Measurements from ENCODE around the gene TTC16. TPM values are rescaled to one million over a fixed set of nuclear protein-coding genes. Genes with fewer than 3 reads are reported as not detected.

Gene TTC16
- total RNA-seq, 1 donor from 2014 or later = 0.15 TPM

DNA sequence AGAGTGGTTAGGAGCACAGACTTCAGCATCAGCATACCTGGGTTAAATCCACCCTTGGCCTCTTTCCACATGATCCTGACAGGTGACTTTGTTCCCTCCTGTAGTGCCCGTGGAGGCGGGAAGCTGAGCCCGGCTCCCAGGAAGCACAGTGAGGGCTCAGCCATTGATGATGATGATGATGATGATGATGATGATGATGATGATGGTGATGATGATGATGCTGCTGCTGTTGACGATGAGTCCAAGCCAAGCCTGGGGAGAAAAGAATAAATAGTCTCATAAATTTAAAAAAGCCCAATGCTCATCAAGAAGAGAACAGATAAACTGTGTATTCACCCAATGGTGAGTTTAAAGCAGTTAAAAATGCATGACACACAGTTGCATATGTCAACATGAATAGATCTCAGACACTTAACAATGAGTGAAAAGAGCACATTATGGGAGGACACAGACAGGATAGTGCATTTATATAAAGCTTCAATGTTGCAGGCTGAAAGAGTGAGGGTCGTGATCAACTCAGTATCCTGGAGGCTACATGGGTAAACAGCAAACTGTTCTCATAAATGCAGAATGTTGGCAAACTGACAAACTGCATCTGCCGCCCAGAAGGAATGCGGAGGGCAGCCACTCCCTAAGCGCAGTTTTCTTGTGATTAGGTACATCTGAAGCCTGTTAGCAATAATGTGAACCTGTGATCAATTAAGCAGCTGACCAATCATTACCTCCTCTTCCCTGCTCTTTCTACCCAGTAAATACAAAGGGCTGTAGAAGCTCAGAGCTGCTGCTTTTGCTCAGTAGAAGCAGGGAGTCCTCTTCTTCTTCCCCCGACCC, 20.8 kb upstream of the TTC16 start:
- DNase-seq (no peak), ATAC-seq (no peak)
- intact Hi-C loops (cut with micrococcal nuclease) = no loop called here

DNA sequence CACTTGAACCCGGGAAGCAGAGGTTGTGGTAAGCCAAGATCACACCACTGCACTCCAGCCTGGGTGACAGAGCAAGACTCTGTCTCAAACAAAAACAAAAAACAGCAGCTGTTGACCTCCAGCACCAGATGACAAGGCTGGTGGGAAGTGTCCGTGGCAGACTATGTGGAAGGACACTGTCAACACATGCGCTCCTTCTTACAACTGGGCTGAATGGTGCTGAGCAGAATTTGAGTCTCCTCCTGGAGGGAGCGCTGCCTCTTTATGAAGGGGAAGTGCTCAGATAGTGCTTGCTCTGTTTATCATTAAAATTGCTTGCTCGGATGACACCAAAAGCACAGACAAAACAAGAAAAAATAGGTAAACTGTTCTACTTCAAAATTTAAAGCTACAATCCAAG, 18.3 kb upstream of the TTC16 start:
- DNase-seq = no peak
- intact Hi-C loops (cut with micrococcal nuclease) = no loop called here
- ATAC-seq = no peak

GRCh38 chr9:127698386-127698785, 17.5 kb upstream of the TTC16 start:
- intact Hi-C loops (cut with micrococcal nuclease) = no loop called here
- no peak for ATAC-seq
- no peak for DNase-seq

GRCh38 chr9:127698985-127699670, 16.8 kb upstream of the TTC16 start:
- intact Hi-C loops (cut with micrococcal nuclease) = no loop called here
- DNase-seq (peak; percentile 96), ATAC-seq (peak; percentile 99)

DNA sequence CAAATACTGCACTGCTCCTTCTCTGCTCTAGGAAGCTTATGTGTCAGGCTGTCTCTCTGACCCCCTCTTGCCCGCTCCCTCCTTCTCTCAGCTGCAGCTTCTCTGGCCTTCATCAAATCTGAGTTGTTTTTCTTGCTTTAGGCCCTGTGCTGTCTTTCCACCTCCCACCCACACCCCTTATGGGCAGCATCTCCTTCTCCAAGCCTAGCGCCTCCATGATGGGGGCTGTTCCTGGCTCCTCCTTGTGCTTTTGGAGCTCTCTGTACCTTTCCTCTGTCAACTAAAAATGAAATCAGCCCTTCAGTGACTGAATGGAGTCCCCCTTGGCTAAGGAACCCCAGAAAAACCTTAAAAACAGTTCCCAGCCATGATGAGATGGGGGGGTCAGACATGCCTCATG, 15.7 kb upstream of the TTC16 start:
- intact Hi-C loops (cut with micrococcal nuclease) = no loop called here
- DNase-seq = no peak
- no peak for ATAC-seq

- DNase-seq = no peak
- no peak for ATAC-seq
- intact Hi-C loops (cut with micrococcal nuclease) = no loop called here
These were observed 15.2 kb upstream of the TTC16 start for GRCh38 chr9:127700594-127701255.

DNA sequence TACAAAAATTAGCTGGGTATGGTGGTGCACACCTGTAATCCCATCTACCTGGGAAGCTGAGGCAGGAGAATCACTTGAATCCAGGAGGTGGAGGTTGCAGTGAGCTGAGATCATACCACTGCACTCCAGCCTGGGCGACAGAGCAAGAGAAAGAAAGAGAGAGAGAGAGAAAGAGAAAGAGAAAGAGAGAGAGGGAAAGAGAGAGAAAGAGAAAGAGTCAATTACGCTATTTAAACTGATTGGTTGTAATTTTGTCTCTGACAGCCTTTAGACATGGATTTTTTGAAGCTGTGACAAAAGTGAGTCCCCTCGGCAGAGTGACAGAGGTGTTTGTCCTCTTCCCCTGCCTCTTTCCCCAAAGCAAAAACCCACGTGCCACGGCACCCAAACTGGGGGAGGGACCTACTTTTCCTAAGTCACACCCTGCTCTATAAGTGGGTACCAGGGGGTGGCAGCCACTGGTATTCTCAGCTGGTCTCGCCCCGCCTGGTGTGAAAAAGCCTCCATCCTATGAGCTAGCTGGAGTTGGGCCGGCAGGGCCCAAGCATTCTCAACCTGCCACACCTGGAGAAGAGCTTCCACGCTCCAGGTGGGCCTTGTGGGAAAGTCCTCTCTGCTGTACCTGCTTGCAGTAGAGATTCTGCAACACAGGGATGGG, 12.5 kb upstream of the TTC16 start:
- no peak for ATAC-seq
- no peak for DNase-seq
- intact Hi-C loops (cut with micrococcal nuclease) = no loop called here

- no peak for ATAC-seq
These were observed 10.1 kb upstream of the TTC16 start for GRCh38 chr9:127705577-127706379.

DNA sequence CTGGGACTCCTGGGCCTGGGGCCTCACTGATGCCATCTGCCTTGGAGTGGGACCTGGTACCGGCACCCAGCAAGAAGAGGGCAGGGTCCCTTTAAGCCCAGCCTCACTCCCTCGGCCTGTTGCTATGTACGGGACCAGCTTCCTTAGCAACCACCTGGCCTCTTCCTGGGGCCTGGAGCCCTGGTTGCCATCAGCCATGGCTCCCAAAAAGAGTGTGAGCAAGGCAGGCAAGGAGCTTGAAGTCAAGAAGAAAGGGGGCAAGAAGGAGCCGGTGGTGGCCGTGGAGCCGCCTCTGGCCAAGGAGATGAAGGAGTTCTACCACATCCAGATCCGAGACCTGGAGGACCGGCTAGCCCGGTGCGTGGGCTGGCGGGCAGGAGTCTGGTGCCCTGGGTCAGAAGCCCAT, 9.0 kb upstream of the TTC16 start, which contains the start of gene CFAP157:
CFAP157 (plus strand) TSS at position 153 of the 406 bp plus-strand sequence; CDS start at position 197, 44 bp downstream.
- peak; percentile 39 for ATAC-seq
- intact Hi-C loops (cut with micrococcal nuclease) = no loop called here
- no peak for DNase-seq

More at GRCh38 chr9:127705577-127706379, 10.1 kb upstream of the TTC16 start:
- no peak for DNase-seq
- intact Hi-C loops (cut with micrococcal nuclease) = no loop called here

DNA sequence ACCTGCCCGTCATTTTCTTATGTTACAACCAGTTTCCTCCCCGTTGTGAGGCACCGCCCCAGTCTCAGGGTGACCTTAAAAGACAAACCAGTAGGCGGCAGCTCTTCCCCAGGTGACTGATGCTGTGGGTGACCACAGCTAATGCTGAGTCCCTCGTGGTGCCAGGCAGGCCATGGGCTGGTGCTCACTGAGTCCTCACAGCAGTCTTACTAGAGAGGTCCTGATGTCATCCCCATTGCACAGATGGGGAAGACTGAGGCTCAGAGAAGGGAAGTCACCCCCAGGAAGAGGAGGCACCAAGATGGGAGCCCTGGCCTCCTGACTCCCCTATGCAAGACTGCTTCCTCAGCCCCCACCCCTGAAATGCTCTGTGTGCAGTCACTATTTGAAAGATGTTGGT, 8.1 kb upstream of the TTC16 start:
- ATAC-seq (no peak), DNase-seq (no peak)
- intact Hi-C loops (cut with micrococcal nuclease) = no loop called here

GRCh38 chr9:127708952-127709587, 6.8 kb upstream of the TTC16 start:
- ATAC-seq (no peak), DNase-seq (no peak)
- intact Hi-C loops (cut with micrococcal nuclease) = no loop called here

DNA sequence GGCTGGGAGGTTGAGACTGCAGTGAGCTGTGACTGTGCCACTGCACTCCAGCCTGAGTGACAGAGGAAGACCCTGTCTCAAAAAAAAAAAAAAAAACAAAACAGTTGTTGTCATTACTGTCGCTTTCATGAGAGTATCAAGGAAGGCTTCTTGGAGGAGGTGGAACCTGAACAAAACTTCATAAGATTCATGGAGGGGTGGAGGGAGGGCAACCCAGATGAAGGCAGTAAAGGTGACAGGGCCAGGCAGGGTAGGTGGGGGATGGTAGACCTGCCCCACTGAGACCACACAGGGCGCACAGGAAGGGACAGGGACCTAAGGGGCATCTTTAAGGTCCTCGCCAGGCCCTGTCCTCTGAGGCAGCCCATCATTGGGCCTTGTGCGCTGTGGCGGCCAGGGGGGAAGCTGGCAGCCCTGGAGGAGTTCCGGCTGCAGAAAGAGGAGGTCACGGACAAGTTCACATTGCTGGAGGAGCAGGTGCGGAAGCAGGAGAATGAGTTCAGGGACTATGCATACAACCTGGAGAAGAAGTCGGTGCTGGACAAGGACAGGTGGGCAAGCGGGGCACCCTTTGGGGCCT, 5.6 kb upstream of the TTC16 start:
- no peak for ATAC-seq
- no peak for DNase-seq
- intact Hi-C loops (cut with micrococcal nuclease) = no loop called here

GRCh38 chr9:127711226-127711701, 4.6 kb upstream of the TTC16 start:
- ATAC-seq (no peak), DNase-seq (no peak)
- intact Hi-C loops (cut with micrococcal nuclease) = no loop called here

- intact Hi-C loops (cut with micrococcal nuclease) = no loop called here
- DNase-seq = no peak
- no peak for ATAC-seq
These were observed 4.0 kb upstream of the TTC16 start for GRCh38 chr9:127711831-127712274.

DNA sequence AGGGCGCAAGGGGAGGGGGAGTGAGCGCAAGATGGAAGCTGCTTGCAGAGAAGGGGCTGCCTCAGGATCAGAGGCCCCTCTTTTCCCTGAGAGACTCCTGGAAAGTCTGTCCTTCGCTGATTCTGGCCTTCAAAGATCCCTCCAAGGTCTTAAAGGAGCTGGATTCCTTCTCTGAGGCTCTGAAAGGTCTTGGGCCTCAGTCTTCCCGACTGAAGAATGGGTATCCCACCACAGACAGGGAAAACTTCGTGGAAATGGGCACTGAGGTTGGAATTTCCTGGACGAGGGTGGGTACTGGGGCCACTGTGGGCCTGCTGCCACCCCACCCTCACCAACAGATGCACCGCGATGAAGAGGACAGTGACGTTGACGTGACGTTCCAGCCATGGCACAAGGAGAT, 3.5 kb upstream of the TTC16 start:
- intact Hi-C loops (cut with micrococcal nuclease) = no loop called here
- no peak for DNase-seq
- no peak for ATAC-seq

DNA sequence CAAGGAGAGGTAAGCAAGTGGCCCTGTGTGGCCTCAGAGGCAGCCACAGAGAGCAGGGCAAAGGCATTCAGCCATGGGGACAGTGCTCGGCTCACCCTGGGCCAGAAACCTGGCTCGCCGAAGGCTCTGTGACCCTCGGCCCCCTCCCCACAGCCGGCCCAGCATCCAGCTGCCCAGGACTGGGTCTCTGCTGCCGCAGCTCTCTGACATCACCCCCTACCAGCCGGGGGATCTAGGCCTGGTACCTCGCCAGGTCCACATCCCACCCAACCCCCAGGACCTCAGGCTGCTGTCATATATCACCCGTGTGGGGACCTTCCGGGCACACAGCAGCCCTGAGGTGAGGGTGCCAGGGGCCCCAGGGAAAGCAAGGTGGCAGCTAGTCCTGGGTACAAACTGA, 3.0 kb upstream of the TTC16 start:
- DNase-seq (no peak), ATAC-seq (no peak)
- intact Hi-C loops (cut with micrococcal nuclease) = no loop called here

DNA sequence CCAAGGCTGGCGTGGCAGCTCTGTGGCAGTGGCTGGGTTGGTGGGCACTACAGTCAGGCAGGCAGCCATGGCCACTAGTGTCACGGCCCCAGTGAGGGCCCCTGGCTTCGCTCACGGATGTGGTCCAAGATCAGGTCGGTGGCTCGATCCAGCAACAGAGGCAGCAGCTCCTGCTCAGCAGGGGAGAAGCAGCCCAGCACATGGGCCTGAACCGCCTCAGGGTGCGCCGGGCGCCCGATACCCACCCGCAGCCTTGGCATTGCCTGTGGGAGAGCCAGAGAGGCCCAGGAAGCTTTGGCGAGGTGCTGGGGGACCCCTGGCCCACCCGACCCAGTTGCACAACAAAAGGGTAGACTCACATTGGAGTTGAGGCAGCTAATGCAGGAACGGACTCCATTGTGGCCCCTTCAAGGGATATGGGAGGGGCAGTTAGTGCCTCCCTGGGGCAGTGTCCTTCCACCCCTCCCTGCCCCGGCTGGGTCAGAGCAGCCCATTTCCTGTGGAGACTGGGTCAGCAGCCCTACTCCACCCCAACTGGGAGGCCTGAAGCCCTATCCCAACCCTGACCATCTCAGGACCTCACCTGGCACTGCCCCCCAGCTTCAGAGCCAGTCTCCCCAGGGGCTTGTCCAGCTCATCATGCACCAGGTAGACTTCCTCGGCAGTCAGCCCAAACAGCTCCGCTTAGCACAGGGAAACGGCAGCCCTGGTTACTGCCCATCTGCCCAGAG, 1.7 kb upstream of the TTC16 start:
- no peak for ATAC-seq
- intact Hi-C loops (cut with micrococcal nuclease) = no loop called here

More for the DNA sequence above, 1.7 kb upstream of the TTC16 start:
- no peak for DNase-seq
